H1 (cell line): ENCODE data around the gene PPP1R14B. TPM values are rescaled to one million over a fixed set of nuclear protein-coding genes. Genes with fewer than 3 reads are reported as not detected.

Source experiments
- CTCF ChIA-PET: fragments of 300-600 bp; sonication (Branson Sonifier 250); formaldehyde crosslinking; loops from one replicate; lab custom pipeline; 2021; ENCODE audit not compliant: partially characterized antibody; lab: Charles Lee
- POLR2A ChIA-PET: fragments of 300-600 bp; sonication (Branson Sonifier 250); formaldehyde crosslinking; loops from one replicate; lab custom pipeline; 2021; ENCODE audit warnings: inconsistent platforms; ENCODE audit not compliant: partially characterized antibody; lab: Charles Lee
- DNase-seq, 2 experiments: peaks; one replicate each; pipeline versions ENCODE4 v3.0.0 to v3.0.0-alpha.2; 2010 to 2022; ENCODE audit warnings: low spot score in 2 of 2, low read depth in 1 of 2, mixed read lengths in 1 of 2
- FAIRE-seq: peaks from 2 replicates; lab custom pipeline; 2011; peaks lifted over from hg19 to GRCh38; lab: Jason Lieb, UNC
- H2AFZ ChIP-seq: 2 replicates; pipeline ENCODE4 v1.8.1; 2012; ENCODE audit warnings: low read length, inconsistent platforms
- H2AK5ac ChIP-seq: 2 replicates; pipeline ENCODE4 v1.6.1; 2013; ENCODE audit warnings: low read depth, low read length
- H2BK120ac ChIP-seq: replicated peaks from 2 replicates; pipeline ENCODE3; 2013; ENCODE audit warnings: low read depth, low read length, inconsistent platforms
- H2BK12ac ChIP-seq: 2 replicates; pipeline ENCODE4 v1.6.1; 2013; ENCODE audit warnings: low read depth, low read length
- H2BK15ac ChIP-seq: 2 replicates; pipeline ENCODE4 v1.6.1; 2013; ENCODE audit warnings: low read length
- H2BK20ac ChIP-seq: 2 replicates; pipeline ENCODE4 v1.6.1; 2013; ENCODE audit warnings: low read length
- H2BK5ac ChIP-seq: 2 replicates; pipeline ENCODE4 v1.6.1; 2013; ENCODE audit warnings: low read depth, low read length
- H3K14ac ChIP-seq: 2 replicates; pipeline ENCODE4 v1.6.1; 2013; ENCODE audit warnings: inconsistent platforms; ENCODE audit not compliant: insufficient read length
- H3K18ac ChIP-seq: 2 replicates; pipeline ENCODE4 v1.6.1; 2013; ENCODE audit warnings: low read length; ENCODE audit errors: extremely low read depth
- H3K23ac ChIP-seq: 2 replicates; pipeline ENCODE4 v1.6.1; 2013; ENCODE audit warnings: inconsistent platforms; ENCODE audit not compliant: insufficient read length
- H3K23me2 ChIP-seq: 2 replicates; pipeline ENCODE4 v1.6.1; 2013; ENCODE audit warnings: low read depth, low read length
- H3K27ac ChIP-seq: 2 replicates; pipeline ENCODE4 v1.6.1; 2011; ENCODE audit warnings: low read depth, low read length, inconsistent platforms
- H3K27me3 ChIP-seq, 4 experiments: replicated peaks in 1 of 4; 1 replicate in 1 of 4; 2 replicates in 3 of 4; pipeline versions ENCODE4 v1.6.1 to v1.8.1; 2011 to 2013; ENCODE audit warnings: low read length in 3 of 4, mild to moderate bottlenecking in 3 of 4, inconsistent platforms in 2 of 4, mixed read lengths in 2 of 4, moderate library complexity in 1 of 4; ENCODE audit not compliant: control insufficient read depth in 3 of 4, insufficient read depth in 3 of 4; ENCODE audit errors: extremely low read depth in 1 of 4
- H3K36me3 ChIP-seq, 4 experiments: 2 replicates each; pipeline versions ENCODE4 v1.6.1 to v1.8.1; 2011 to 2013; ENCODE audit warnings: mild to moderate bottlenecking in 4 of 4, low read length in 3 of 4, moderate library complexity in 2 of 4, control low read depth in 1 of 4, inconsistent platforms in 1 of 4; ENCODE audit not compliant: insufficient read depth in 4 of 4, control insufficient read depth in 2 of 4
- H3K4ac ChIP-seq: replicated peaks from 2 replicates; pipeline ENCODE3; 2013; ENCODE audit warnings: low read length, low read depth, mixed read lengths, inconsistent platforms; ENCODE audit not compliant: insufficient read length
- H3K4me1 ChIP-seq, 4 experiments: replicated peaks in 1 of 4; 1 replicate in 1 of 4; 2 replicates in 3 of 4; pipeline versions ENCODE4 v1.6.1 to v1.8.1; 2011 to 2013; ENCODE audit warnings: low read length in 3 of 4, inconsistent platforms in 2 of 4, mixed read lengths in 1 of 4; ENCODE audit not compliant: insufficient read depth in 4 of 4, control insufficient read depth in 3 of 4
- H3K4me2 ChIP-seq, 2 experiments: 2 replicates each; pipeline versions ENCODE4 v1.6.1 to v1.8.1; 2011 to 2013; ENCODE audit warnings: low read depth in 2 of 2, low read length in 2 of 2, control low read depth in 1 of 2, inconsistent platforms in 1 of 2, mild to moderate bottlenecking in 1 of 2; ENCODE audit not compliant: insufficient read depth in 1 of 2
- H3K4me3 ChIP-seq, 4 experiments: fragments of 200-600, 300-600 bp in 1 of 4; sonication (generic), shearing (Covaris generic), sonication (Bioruptor Twin) in 1 of 4; 2 replicates each; pipeline versions ENCODE4 v1.5.1 to v1.8.1; 2011 to 2016; ENCODE audit warnings: low read length in 4 of 4, low read depth in 3 of 4, control low read depth in 2 of 4, inconsistent platforms in 2 of 4, mild to moderate bottlenecking in 2 of 4, mixed read lengths in 1 of 4, moderate library complexity in 1 of 4; ENCODE audit not compliant: insufficient read depth in 2 of 4; ENCODE audit errors: extremely low read depth in 1 of 4
- H3K56ac ChIP-seq: replicated peaks from 2 replicates; pipeline ENCODE3; 2013; ENCODE audit warnings: low read depth, mild to moderate bottlenecking, mixed read lengths, low read length, inconsistent platforms; ENCODE audit not compliant: insufficient read length
- H3K79me1 ChIP-seq: 2 replicates; pipeline ENCODE4 v1.6.1; 2013; ENCODE audit warnings: low read depth, low read length, control low read depth
- H3K79me2 ChIP-seq, 2 experiments: 2 replicates each; pipeline versions ENCODE4 v1.6.1 to v1.8.1; 2012 to 2013; ENCODE audit warnings: low read length in 2 of 2, mild to moderate bottlenecking in 2 of 2, inconsistent platforms in 1 of 2; ENCODE audit not compliant: insufficient read depth in 2 of 2, control insufficient read depth in 1 of 2
- H3K9ac ChIP-seq, 4 experiments: replicated peaks in 1 of 4; 1 replicate in 1 of 4; 2 replicates in 3 of 4; pipeline versions ENCODE4 v1.6.1 to v1.8.1; 2011 to 2013; ENCODE audit warnings: low read depth in 3 of 4, low read length in 3 of 4, control low read depth in 2 of 4, mild to moderate bottlenecking in 2 of 4, moderate library complexity in 2 of 4, inconsistent platforms in 1 of 4; ENCODE audit errors: extremely low read depth in 1 of 4
- H3K9me3 ChIP-seq, 2 experiments: 2 replicates each; pipeline versions ENCODE4 v1.6.1 to v1.8.1; 2012 to 2013; ENCODE audit warnings: mild to moderate bottlenecking in 2 of 2, moderate library complexity in 2 of 2, control low read depth in 1 of 2, inconsistent platforms in 1 of 2, low read depth in 1 of 2, low read length in 1 of 2, mixed read lengths in 1 of 2; ENCODE audit not compliant: insufficient read depth in 2 of 2
- H4K20me1 ChIP-seq, 2 experiments: replicated peaks in 1 of 2; 2 replicates each; pipeline versions ENCODE3 to v1.8.1; 2011 to 2013; ENCODE audit warnings: inconsistent platforms in 2 of 2, low read length in 2 of 2, mild to moderate bottlenecking in 1 of 2; ENCODE audit not compliant: insufficient read depth in 2 of 2, control insufficient read depth in 1 of 2
- H4K5ac ChIP-seq: 2 replicates; pipeline ENCODE4 v1.6.1; 2013; ENCODE audit warnings: low read length, low read depth, mixed read lengths, inconsistent platforms; ENCODE audit not compliant: insufficient read length
- H4K8ac ChIP-seq: 2 replicates; pipeline ENCODE4 v1.8.0; 2013; ENCODE audit warnings: mild to moderate bottlenecking, moderate library complexity, low read length, inconsistent platforms; ENCODE audit not compliant: insufficient read depth; ENCODE audit errors: extremely low read depth
- H4K91ac ChIP-seq: replicated peaks from 2 replicates; pipeline ENCODE3; 2013; ENCODE audit warnings: low read length, mixed read lengths, inconsistent platforms; ENCODE audit not compliant: insufficient read length
- EZH2 ChIP-seq: fragments of 200-600 bp; sonication (generic); IDR thresholded peaks from 2 replicates; pipeline ENCODE4 v1.7.1; 2012; ENCODE audit warnings: low read depth, mild to moderate bottlenecking, moderate library complexity, low read length, inconsistent platforms; ENCODE audit not compliant: severe bottlenecking
- MAFK ChIP-seq: IDR thresholded peaks from 2 replicates; pipeline ENCODE4 v1.6.1; 2012; ENCODE audit warnings: low read depth, mild to moderate bottlenecking, improper control_type of control experiment, low read length
- RAD21 ChIP-seq, 2 experiments: IDR thresholded peaks in 1 of 2; conservative IDR thresholded peaks in 1 of 2; 2 replicates each; pipeline ENCODE4 v1.6.1; 2011; ENCODE audit warnings: low read depth in 2 of 2, low read length in 2 of 2, improper control_type of control experiment in 1 of 2, inconsistent platforms in 1 of 2, mild to moderate bottlenecking in 1 of 2, moderate library complexity in 1 of 2
- RXRA ChIP-seq: IDR thresholded peaks from 2 replicates; pipeline ENCODE4 v1.6.1; 2011; ENCODE audit warnings: low read depth, mild to moderate bottlenecking, low read length, moderate library complexity; ENCODE audit not compliant: insufficient read depth
- SIRT6 ChIP-seq: IDR thresholded peaks from one replicate; pipeline ENCODE4 v1.7.1; 2012; ENCODE audit warnings: low read length, inconsistent platforms
- SUZ12 ChIP-seq: fragments of 200-600 bp; sonication (generic); IDR thresholded peaks from 2 replicates; pipeline ENCODE4 v1.6.1; 2012; ENCODE audit warnings: mild to moderate bottlenecking, inconsistent platforms, low read length, moderate library complexity, mixed read lengths
- WGBS, 2 experiments: shearing (Covaris generic) in 1 of 2; methylation state at CpG; one replicate each; pipeline versions ENCODE4 v1.1.6 to v1.1.7; 2013 to 2015; ENCODE audit warnings: low lambda C conversion rate in 2 of 2, mixed read lengths in 2 of 2, inconsistent platforms in 1 of 2, low coverage in 1 of 2, missing lambda C conversion rate in 1 of 2; ENCODE audit not compliant: insufficient replicate concordance in 2 of 2, insufficient coverage in 1 of 2, insufficient read length in 1 of 2; ENCODE audit errors: extremely low coverage in 1 of 2, missing lambda C conversion rate in 1 of 2; 5-methylcytosine and 5-hydroxymethylcytosine counted together
- polyA plus RNA-seq, 7 experiments: library from polyadenylated mRNA; depleted of rRNA in 3 of 7; stranded (reverse) in 5 of 7; unstranded in 2 of 7; fragments of >200 nt in 5 of 7; fragments of 200-250 nt in 2 of 7; gene quantifications; 1 replicate in 5 of 7; 2 replicates in 1 of 7; 4 replicates in 1 of 7; pipeline versions ENCODE4 v1.2.1 to v1.2.3, GENCODE V29; 2011 to 2013; ENCODE audit warnings: missing spikeins in 2 of 7, mixed read lengths in 2 of 7
- total RNA-seq: library from RNA; stranded (reverse); fragmentation: NEBNext Ultra II Directional; extraction: Animal tissue kit (Norgen Biotek cat#: 25700); gene quantifications from 2 replicates; pipeline ENCODE4 v1.2.1, GENCODE V29; 2021

PPP1R14B gene
- total and polyA plus RNA-seq, 2 of the 8 experiments (the other 6 are each of a cell fraction or from before 2014, with no cell fraction given) = 265 to 419 TPM

- Histone ChIP-seq H4K8ac (no peak within 1 kb of the TSS; the same call in 1 of the 2 replicates), H3K4me1 (peaks cover 0 to 9% (median 2%) of the 10 kb centered on the region in 4 experiments; a peak in 5 of 7 replicates), H4K20me1 (peaks cover 5 to 25% of the 10 kb centered on the region in 2 experiments), H2AFZ (peak within 1 kb of the TSS; percentile 18; the same call in 1 of the 2 replicates), H3K56ac (no peak within 1 kb of the TSS), H2BK120ac (no peak within 1 kb of the TSS), H3K4me3 (peak within 1 kb of the TSS; percentile 21 to 64 (median 34)), H2BK15ac (no peak within 1 kb of the TSS), H3K79me2 (no peaks in the 10 kb centered on the region), H3K9ac (no peak within 1 kb of the TSS), H2BK12ac (0 out of 2 replicates have a peak within 1 kb of the TSS, but pooled peaks have one; percentile 23), H3K79me1 (no peaks in the 10 kb centered on the region), H3K4me2 (peak within 1 kb of the TSS; percentile 20 to 88), H4K5ac (no peak within 1 kb of the TSS), H3K4ac (no peak within 1 kb of the TSS), H3K18ac (no peak within 1 kb of the TSS), H3K27ac (no peak within 1 kb of the TSS), H3K14ac (no peak within 1 kb of the TSS), H2BK5ac (no peak within 1 kb of the TSS), H3K36me3 (peaks cover 0 to 9% (median 0%) of the 10 kb centered on the region in 4 experiments; a peak in 1 of 8 replicates), H2AK5ac (no peak within 1 kb of the TSS), H3K9me3 (no peaks in the 10 kb centered on the region), H4K91ac (no peak within 1 kb of the TSS), H3K23ac (no peak within 1 kb of the TSS), H3K23me2 (peaks cover 5% of the 10 kb centered on the region; the same call in 1 of the 2 replicates), H2BK20ac (no peak within 1 kb of the TSS), H3K27me3 (peaks cover 58 to 73% (median 71%) of the 10 kb centered on the region in 4 experiments)
- TF ChIP-seq SIRT6 (no peak), SUZ12 (peak; percentile 30; the same call in 1 of the 2 replicates), EZH2 (peak; percentile 63), RAD21 (IDR thresholded peaks at IDR 0.05 in 1 of 2, conservative IDR thresholded peaks at IDR 0.05 in 1 of 2; ENCODE audit: low read depth in 2 of 2, low read length in 2 of 2) (no peak), MAFK (no peak), RXRA (no peak)
- ChIA-PET CTCF (interaction anchor here (0.8 to 11.4 kb wide), 4 partner anchors 11 to 211 kb away, joined by 3 to 134 read pairs (median 6); partner anchors contain the start of genes CATSPERZ, ESRRA, NUDT22 and TRPT1), POLR2A (interaction anchor here (1.1 to 2.8 kb wide), 4 partner anchors 14 to 43 kb away, joined by 3 to 10 read pairs (median 5); no protein-coding TSS in a partner anchor)
- DNase-seq (peak in 1 of 2 experiments; percentile 73), FAIRE-seq (no peak)
- WGBS, 2 experiments = 6% methylated on average over 8 of the region's 45 CpGs; no CpG with 5 or more reads in 1 of the 2 experiments
These were observed 44.6 kb upstream of the PPP1R14B start, which contains the start of gene KCNK4 for GRCh38 chr11:64291262-64291751. TSS of gene KCNK4 (plus strand) at chr11:64291302. CDS start at chr11:64293019, 1,717 bp downstream.
